ACC112 (cell line): ENCODE measurements around the gene RHOBTB1.
A peak's percentile ranks its signal among the peaks of the same experiment; 100 is the strongest.

Source experiments
- H2AFZ ChIP-seq: fragments of 200-600 bp; sonication (generic); one replicate; pipeline ENCODE4 v1.6.0; 2017; ENCODE audit warnings: antibody characterized with exemption, low read length; ENCODE audit not compliant: unreplicated experiment
- H3K27ac ChIP-seq: fragments of 200-600 bp; sonication (generic); 2 replicates; pipeline ENCODE4 v1.5.1; 2014; ENCODE audit warnings: low read depth, mild to moderate bottlenecking, antibody characterized with exemption, low read length, moderate library complexity
- H3K27me3 ChIP-seq: fragments of 200-600 bp; sonication (generic); 2 replicates; pipeline ENCODE4 v1.6.1; 2014; ENCODE audit warnings: mild to moderate bottlenecking, antibody characterized with exemption, low read length, moderate library complexity, mixed read lengths; ENCODE audit not compliant: insufficient read depth
- H3K36me3 ChIP-seq: fragments of 200-600 bp; sonication (generic); 2 replicates; pipeline ENCODE4 v1.6.1; 2016; ENCODE audit warnings: mild to moderate bottlenecking, antibody characterized with exemption, low read length, moderate library complexity, mixed read lengths; ENCODE audit not compliant: insufficient read depth
- H3K4me1 ChIP-seq: fragments of 200-600 bp; sonication (generic); one replicate; pipeline ENCODE4 v1.6.1; 2016; ENCODE audit warnings: low read length, mixed read lengths; ENCODE audit not compliant: insufficient read depth, unreplicated experiment, control insufficient read depth
- H3K4me3 ChIP-seq: fragments of 200-600 bp; sonication (generic); 2 replicates; pipeline ENCODE4 v1.5.1; 2014; ENCODE audit warnings: mild to moderate bottlenecking, low read depth, low read length
- H3K79me2 ChIP-seq: fragments of 200-600 bp; sonication (generic); one replicate; pipeline ENCODE4 v1.6.0; 2016; ENCODE audit warnings: low read length; ENCODE audit not compliant: control insufficient read depth, unreplicated experiment, insufficient read depth

The RHOBTB1 gene

GRCh38 chr10:60917331-60918280 lies 26.4 kb downstream of the RHOBTB1 start:
- Histone ChIP-seq H3K36me3 (no peaks in the 10 kb centered on the region; the same call in 1 of the 2 replicates), H3K79me2 (no peaks in the 10 kb centered on the region), H3K4me1 (peaks cover 38% of the 10 kb centered on the region), H3K4me3 (no peak overlapping the region), H2AFZ (no peak overlapping the region), H3K27ac (no peak overlapping the region), H3K27me3 (no peaks in the 10 kb centered on the region)

- peaks cover 38% of the 10 kb centered on the region for H3K4me1 ChIP-seq
Measured at GRCh38 chr10:60916025-60916424, 28.0 kb downstream of the RHOBTB1 start.

GRCh38 chr10:60914690-60915141 lies 29.3 kb downstream of the RHOBTB1 start:
- no peak overlapping the region for H2AFZ ChIP-seq
- H3K4me1 ChIP-seq: peaks cover 38% of the 10 kb centered on the region
- no peaks in the 10 kb centered on the region for H3K27me3 ChIP-seq
- no peaks in the 10 kb centered on the region; the same call in 1 of the 2 replicates for H3K36me3 ChIP-seq
- H3K79me2 ChIP-seq: no peaks in the 10 kb centered on the region
- H3K4me3 ChIP-seq: no peak overlapping the region
- peak overlapping the region; percentile 54 for H3K27ac ChIP-seq

More at GRCh38 chr10:60916025-60916424, 28.0 kb downstream of the RHOBTB1 start:
- no peaks in the 10 kb centered on the region; the same call in 1 of the 2 replicates for H3K36me3 ChIP-seq
- no peak overlapping the region for H2AFZ ChIP-seq
- H3K27me3 ChIP-seq: no peaks in the 10 kb centered on the region
- H3K79me2 ChIP-seq: no peaks in the 10 kb centered on the region
- H3K4me3 ChIP-seq: no peak overlapping the region
- no peak overlapping the region for H3K27ac ChIP-seq

GRCh38 chr10:60913657-60914056 lies 30.3 kb downstream of the RHOBTB1 start:
- Histone ChIP-seq H2AFZ (no peak overlapping the region), H3K27me3 (no peaks in the 10 kb centered on the region), H3K36me3 (no peaks in the 10 kb centered on the region; the same call in 1 of the 2 replicates), H3K4me1 (peaks cover 38% of the 10 kb centered on the region), H3K79me2 (no peaks in the 10 kb centered on the region), H3K4me3 (no peak overlapping the region), H3K27ac (no peak overlapping the region)

- no peaks in the 10 kb centered on the region; the same call in 1 of the 2 replicates for H3K36me3 ChIP-seq
- H2AFZ ChIP-seq: no peak overlapping the region
- peaks cover 35% of the 10 kb centered on the region for H3K4me1 ChIP-seq
- no peak overlapping the region for H3K4me3 ChIP-seq
- no peaks in the 10 kb centered on the region for H3K27me3 ChIP-seq
- no peaks in the 10 kb centered on the region for H3K79me2 ChIP-seq
- H3K27ac ChIP-seq: no peak overlapping the region
Measured at GRCh38 chr10:60913071-60913470, 30.9 kb downstream of the RHOBTB1 start.

GRCh38 chr10:60911715-60912114 lies 32.3 kb downstream of the RHOBTB1 start:
- Histone ChIP-seq H3K36me3 (no peaks in the 10 kb centered on the region; the same call in 1 of the 2 replicates), H3K4me3 (no peak overlapping the region), H3K27me3 (no peaks in the 10 kb centered on the region), H2AFZ (no peak overlapping the region), H3K79me2 (no peaks in the 10 kb centered on the region), H3K4me1 (peaks cover 26% of the 10 kb centered on the region), H3K27ac (no peak overlapping the region)

- peaks cover 24% of the 10 kb centered on the region for H3K4me1 ChIP-seq
- no peaks in the 10 kb centered on the region; the same call in 1 of the 2 replicates for H3K36me3 ChIP-seq
- H3K27ac ChIP-seq: no peak overlapping the region
- H2AFZ ChIP-seq: no peak overlapping the region
- no peaks in the 10 kb centered on the region for H3K79me2 ChIP-seq
- no peak overlapping the region for H3K4me3 ChIP-seq
- H3K27me3 ChIP-seq: no peaks in the 10 kb centered on the region
Measured at GRCh38 chr10:60911216-60911615, 32.8 kb downstream of the RHOBTB1 start.

GRCh38 chr10:60910543-60910942 lies 33.4 kb downstream of the RHOBTB1 start:
- Histone ChIP-seq H3K27ac (no peak overlapping the region), H3K36me3 (no peaks in the 10 kb centered on the region; the same call in 1 of the 2 replicates), H3K4me3 (no peak overlapping the region), H3K27me3 (no peaks in the 10 kb centered on the region), H3K79me2 (no peaks in the 10 kb centered on the region), H2AFZ (no peak overlapping the region), H3K4me1 (peaks cover 21% of the 10 kb centered on the region)

- Histone ChIP-seq H3K4me3 (no peak overlapping the region), H3K36me3 (no peaks in the 10 kb centered on the region; the same call in 1 of the 2 replicates), H3K27me3 (no peaks in the 10 kb centered on the region), H2AFZ (no peak overlapping the region), H3K79me2 (no peaks in the 10 kb centered on the region), H3K27ac (no peak overlapping the region), H3K4me1 (peaks cover 5% of the 10 kb centered on the region)
Measured at GRCh38 chr10:60908896-60909295, 35.1 kb downstream of the RHOBTB1 start.

- H3K27me3 ChIP-seq: no peaks in the 10 kb centered on the region
- H2AFZ ChIP-seq: no peak overlapping the region
- H3K4me1 ChIP-seq: peaks cover 4% of the 10 kb centered on the region
- H3K4me3 ChIP-seq: no peak overlapping the region
- H3K79me2 ChIP-seq: no peaks in the 10 kb centered on the region
- H3K27ac ChIP-seq: no peak overlapping the region
- no peaks in the 10 kb centered on the region; the same call in 1 of the 2 replicates for H3K36me3 ChIP-seq
Measured at GRCh38 chr10:60908031-60908430, 36.0 kb downstream of the RHOBTB1 start.
